ENCODE measurements around the gene EFHD1. TPM values are rescaled to one million over a fixed set of nuclear protein-coding genes. Genes with fewer than 3 reads are reported as not detected.

Gene EFHD1
- total RNA-seq, 4 donors from 2014 or later, result 1.6 to 6.1 (median 3.7) TPM; not detected in 1

GRCh38 chr2:232652505-232652851 lies 19.1 kb downstream of the EFHD1 start:
- no peak overlapping the region for H3K27ac ChIP-seq
- DNase-seq, result no peak
- H3K9me3 ChIP-seq, result no peaks in the 10 kb centered on the region
- no peaks in the 10 kb centered on the region for H3K36me3 ChIP-seq
- no peaks in the 10 kb centered on the region for H3K4me1 ChIP-seq
- H3K4me3 ChIP-seq, result no peak overlapping the region
- in situ Hi-C loops (cut with MboI; ENCODE audit: low pct_ligation_motif_present in 1 of 4, low pct_unique_long_range_greater_than_20kb in 1 of 4, low sequenced_read_pairs in 3 of 4) (no loop called here), intact Hi-C loops (cut with DNase I; ENCODE audit: low total_unique reads) (no loop called here)
- H3K27me3 ChIP-seq, result no peaks in the 10 kb centered on the region
- 56 to 85% methylated on average over 2 to 4 of the region's 4 CpGs for WGBS, 2 donors (ENCODE audit: low coverage in 1 of 2)
- no peak for TF ChIP-seq POLR2AphosphoS5 (IDR thresholded peaks at IDR 0.05)
- no peak for TF ChIP-seq CTCF (IDR thresholded peaks at IDR 0.05)
- TF ChIP-seq POLR2A (IDR thresholded peaks at IDR 0.05), result no peak
- no peak for TF ChIP-seq EP300 (IDR thresholded peaks at IDR 0.05; ENCODE audit: low read depth)

DNA sequence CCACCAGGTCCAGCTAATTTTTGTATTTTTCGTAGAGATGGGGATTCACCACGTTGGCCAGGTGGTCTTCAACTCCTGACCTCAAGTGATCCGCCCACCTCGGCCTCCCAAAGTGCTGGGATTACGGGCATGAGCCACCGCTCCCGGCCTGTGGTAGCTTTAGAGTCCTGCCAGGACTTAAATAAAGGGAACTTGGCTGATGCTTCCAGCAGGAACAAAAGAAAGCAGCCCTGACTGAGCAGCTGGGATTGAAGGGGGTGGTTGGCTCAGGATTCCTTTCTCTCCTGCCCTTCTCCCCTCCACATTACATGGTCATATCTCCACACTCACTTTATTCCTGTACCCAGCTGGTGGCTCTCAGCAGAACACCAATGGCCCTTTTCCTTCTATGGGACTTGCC lies 20.0 kb downstream of the EFHD1 start:
- Histone ChIP-seq H3K4me1 (no peaks in the 10 kb centered on the region), H3K9me3 (no peaks in the 10 kb centered on the region), H3K27ac (no peak overlapping the region), H3K36me3 (no peaks in the 10 kb centered on the region), H3K4me3 (no peak overlapping the region), H3K27me3 (no peaks in the 10 kb centered on the region)
- in situ Hi-C loops (cut with MboI; ENCODE audit: low pct_ligation_motif_present in 1 of 4, low pct_unique_long_range_greater_than_20kb in 1 of 4, low sequenced_read_pairs in 3 of 4), result no loop called here
- intact Hi-C loops (cut with DNase I; ENCODE audit: low total_unique reads), result no loop called here
- no peak for DNase-seq
- TF ChIP-seq CTCF (IDR thresholded peaks at IDR 0.05), result no peak
- no peak for TF ChIP-seq POLR2AphosphoS5 (IDR thresholded peaks at IDR 0.05)
- TF ChIP-seq EP300 (IDR thresholded peaks at IDR 0.05; ENCODE audit: low read depth), result no peak
- TF ChIP-seq POLR2A (IDR thresholded peaks at IDR 0.05), result no peak
- 97% methylated on average over 7 of the region's 7 CpGs; no CpG with 5 or more reads in 1 of the 2 donors for WGBS, 2 donors (ENCODE audit: low coverage in 1 of 2)

DNA sequence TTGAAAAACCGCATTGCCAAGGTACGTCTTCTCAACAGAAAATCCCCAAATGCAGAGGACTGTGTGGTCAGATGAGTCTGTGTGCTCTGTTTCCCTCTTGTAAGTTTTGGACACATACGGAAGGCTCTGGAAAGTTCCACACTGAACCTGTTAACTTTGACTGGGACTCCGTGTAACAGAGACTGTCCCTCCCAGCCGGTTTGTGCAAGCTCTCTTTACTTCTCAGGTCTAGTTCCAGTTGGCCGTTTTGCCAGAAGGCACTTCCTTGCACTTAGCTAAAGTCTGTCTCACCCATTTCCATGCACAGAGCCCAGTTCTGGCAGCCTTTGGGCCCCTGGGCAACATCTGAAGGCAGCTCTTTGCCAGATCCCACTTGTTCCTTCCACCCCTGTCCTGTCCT lies 22.0 kb downstream of the EFHD1 start:
- H3K9me3 ChIP-seq, result no peaks in the 10 kb centered on the region
- H3K36me3 ChIP-seq, result no peaks in the 10 kb centered on the region
- intact Hi-C loops (cut with DNase I; ENCODE audit: low total_unique reads), result no loop called here
- WGBS, 2 donors (ENCODE audit: low coverage in 1 of 2), result 40 to 78% methylated on average over 1 to 6 of the region's 6 CpGs
- no peaks in the 10 kb centered on the region for H3K4me1 ChIP-seq
- TF ChIP-seq CTCF (IDR thresholded peaks at IDR 0.05) (no peak), POLR2A (IDR thresholded peaks at IDR 0.05) (no peak), EP300 (IDR thresholded peaks at IDR 0.05; ENCODE audit: low read depth) (no peak), POLR2AphosphoS5 (IDR thresholded peaks at IDR 0.05) (no peak)
- in situ Hi-C loops (cut with MboI; ENCODE audit: low pct_ligation_motif_present in 1 of 4, low pct_unique_long_range_greater_than_20kb in 1 of 4, low sequenced_read_pairs in 3 of 4), result no loop called here
- no peak overlapping the region for H3K4me3 ChIP-seq
- DNase-seq, result no peak
- no peak overlapping the region for H3K27ac ChIP-seq
- no peaks in the 10 kb centered on the region for H3K27me3 ChIP-seq

DNA sequence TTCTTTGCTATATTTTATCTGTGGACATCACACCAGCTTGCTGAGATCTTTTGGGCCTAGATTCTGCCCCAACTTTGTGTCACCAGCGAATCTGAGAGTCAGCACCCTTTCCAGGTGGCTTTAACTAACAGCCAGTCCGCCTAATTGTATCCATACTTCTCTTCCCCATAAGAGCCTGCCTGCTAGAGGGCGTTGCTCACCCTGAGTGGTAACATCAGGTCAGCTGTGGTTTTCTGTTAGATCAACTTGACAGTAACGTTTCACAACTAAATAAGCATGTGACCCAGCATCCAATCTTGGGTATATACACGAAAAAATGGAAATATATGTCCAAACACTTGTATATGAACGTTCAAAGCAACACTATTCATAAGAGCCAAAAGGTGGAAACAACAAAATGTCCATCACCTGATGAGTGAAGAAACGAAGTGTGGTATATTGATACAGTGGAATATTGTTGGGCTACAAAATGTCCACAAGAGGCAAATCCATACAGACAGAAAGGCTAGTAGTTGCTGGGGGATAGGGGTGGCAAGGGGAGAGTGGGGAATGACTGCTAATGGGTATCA lies 24.9 kb downstream of the EFHD1 start:
- H3K4me1 ChIP-seq, result no peaks in the 10 kb centered on the region
- 56 to 57% methylated on average over 6 to 7 of the region's 7 CpGs for WGBS, 2 donors (ENCODE audit: low coverage in 1 of 2)
- no peak overlapping the region for H3K4me3 ChIP-seq
- intact Hi-C loops (cut with DNase I; ENCODE audit: low total_unique reads), result no loop called here
- no peak overlapping the region for H3K27ac ChIP-seq
- no peak for DNase-seq
- in situ Hi-C loops (cut with MboI; ENCODE audit: low pct_ligation_motif_present in 1 of 4, low pct_unique_long_range_greater_than_20kb in 1 of 4, low sequenced_read_pairs in 3 of 4), result no loop called here
- no peaks in the 10 kb centered on the region for H3K36me3 ChIP-seq
- H3K9me3 ChIP-seq, result no peaks in the 10 kb centered on the region
- no peak for TF ChIP-seq POLR2A (IDR thresholded peaks at IDR 0.05)
- no peak for TF ChIP-seq POLR2AphosphoS5 (IDR thresholded peaks at IDR 0.05)
- no peak for TF ChIP-seq EP300 (IDR thresholded peaks at IDR 0.05; ENCODE audit: low read depth)
- H3K27me3 ChIP-seq, result no peaks in the 10 kb centered on the region

- no peaks in the 10 kb centered on the region for H3K4me1 ChIP-seq
- in situ Hi-C loops (cut with MboI; ENCODE audit: low pct_ligation_motif_present in 1 of 4, low pct_unique_long_range_greater_than_20kb in 1 of 4, low sequenced_read_pairs in 3 of 4) (no loop called here), intact Hi-C loops (cut with DNase I; ENCODE audit: low total_unique reads) (no loop called here)
- no peak for TF ChIP-seq POLR2AphosphoS5 (IDR thresholded peaks at IDR 0.05)
- no peak for TF ChIP-seq EP300 (IDR thresholded peaks at IDR 0.05; ENCODE audit: low read depth)
- no peak for TF ChIP-seq CTCF (IDR thresholded peaks at IDR 0.05)
- TF ChIP-seq POLR2A (IDR thresholded peaks at IDR 0.05), result no peak
- WGBS, 2 donors (ENCODE audit: low coverage in 1 of 2), result 77 to 80% methylated on average over 2 of the region's 2 CpGs
- H3K4me3 ChIP-seq, result no peak overlapping the region
- no peaks in the 10 kb centered on the region for H3K36me3 ChIP-seq
- H3K27me3 ChIP-seq, result no peaks in the 10 kb centered on the region
- H3K9me3 ChIP-seq, result no peaks in the 10 kb centered on the region
- H3K27ac ChIP-seq, result no peak overlapping the region
- no peak for DNase-seq
These were observed 26.0 kb downstream of the EFHD1 start for GRCh38 chr2:232659359-232659758.

Data from transverse colon (tissue), 4 donors.